MCF 10A (cell line): ENCODE results near the gene SSTR5. TPM values are rescaled to one million over a fixed set of nuclear protein-coding genes. Genes with fewer than 3 reads are reported as not detected.

Experiments used
- BruUV-seq: library from RNA; stranded (reverse); fragments of 400-500 nt; replicated peaks from 2 replicates; lab custom pipeline; 2021; lab: Mats Ljungman, UMichigan
- CTCF ChIA-PET: fragments of 300-600 bp; sonication (Branson Sonifier 250); formaldehyde crosslinking; extraction: SDS; loops from one replicate; lab custom pipeline; 2021; ENCODE audit warnings: antibody characterized with exemption, inconsistent platforms; lab: Yijun Ruan, JAX
- POLR2A ChIA-PET: fragments of 300-600, 350-650 bp; sonication (Branson Sonifier 250); formaldehyde crosslinking; extraction: SDS; loops from one replicate; lab custom pipeline; 2020; ENCODE audit warnings: antibody characterized with exemption, inconsistent platforms; lab: Yijun Ruan, JAX
- DNase-seq: peaks from one replicate; pipeline ENCODE4 v3.0.0-alpha.2; 2018; ENCODE audit not compliant: unreplicated experiment
- H3K27ac Mint-ChIP-seq: one replicate; pipeline ENCODE4 v1.8.0; 2022; ENCODE audit warnings: mild to moderate bottlenecking, low read depth, mixed read lengths; ENCODE audit not compliant: unreplicated experiment
- H3K27me3 Mint-ChIP-seq: one replicate; pipeline ENCODE4 v1.8.0; 2022; ENCODE audit warnings: mixed read lengths; ENCODE audit not compliant: insufficient read depth, unreplicated experiment
- H3K36me3 Mint-ChIP-seq: one replicate; pipeline ENCODE4 v1.8.0; 2022; ENCODE audit warnings: mild to moderate bottlenecking, moderate library complexity, mixed read lengths; ENCODE audit not compliant: insufficient read depth, unreplicated experiment
- H3K4me1 Mint-ChIP-seq: one replicate; pipeline ENCODE4 v1.8.0; 2022; ENCODE audit warnings: mixed read lengths; ENCODE audit not compliant: insufficient read depth, unreplicated experiment
- H3K4me3 Mint-ChIP-seq: one replicate; pipeline ENCODE4 v1.8.0; 2022; ENCODE audit warnings: mild to moderate bottlenecking, moderate library complexity, mixed read lengths; ENCODE audit not compliant: unreplicated experiment
- H3K9me3 Mint-ChIP-seq: one replicate; pipeline ENCODE4 v1.8.0; 2022; ENCODE audit warnings: mixed read lengths; ENCODE audit not compliant: unreplicated experiment
- CTCF ChIP-seq: fragments of 200-600 bp; IDR thresholded peaks from one replicate; pipeline ENCODE4 v1.8.0; 2022; ENCODE audit warnings: antibody characterized with exemption, mild to moderate bottlenecking; ENCODE audit not compliant: unreplicated experiment
- intact Hi-C: fragments of 100-400 bp; cut with micrococcal nuclease; formaldehyde crosslinking; loops from 2 replicates; pipeline ENCODE4 v1.14.1; 2022
- total RNA-seq: library from RNA; stranded (reverse); gene quantifications from 2 replicates; pipeline ENCODE4 v1.2.3, GENCODE V29; 2022

The SSTR5 gene
- total RNA-seq, 1 experiment from 2014 or later: not detected

GRCh38 chr16:1059310-1059709 lies 13.2 kb upstream of the SSTR5 start:
- Mint-ChIP-seq H3K27me3 (peaks cover 11% of the 10 kb centered on the region), H3K36me3 (no peaks in the 10 kb centered on the region), H3K4me1 (no peaks in the 10 kb centered on the region), H3K9me3 (no peaks in the 10 kb centered on the region), H3K27ac (no peak overlapping the region), H3K4me3 (no peak overlapping the region)
- ChIA-PET POLR2A (no interaction called here), CTCF (interaction anchor here (0.7 to 1.3 kb wide), 3 partner anchors 11 to 356 kb away, joined by 3 to 4 read pairs (median 3); no protein-coding TSS in a partner anchor)
- TF ChIP-seq CTCF: no peak
- intact Hi-C loops: no loop called here
- no peak for DNase-seq
- BruUV-seq: no TSS peak

- DNase-seq: no peak
- Mint-ChIP-seq H3K9me3 (no peaks in the 10 kb centered on the region), H3K4me3 (no peak overlapping the region), H3K27ac (no peak overlapping the region), H3K4me1 (no peaks in the 10 kb centered on the region), H3K36me3 (no peaks in the 10 kb centered on the region), H3K27me3 (peaks cover 25% of the 10 kb centered on the region)
- no TSS peak for BruUV-seq
- POLR2A ChIA-PET: no interaction called here
- CTCF ChIA-PET: interaction anchor here (0.7 to 1.5 kb wide), 4 partner anchors 8 to 247 kb away, joined by 3 read pairs; no protein-coding TSS in a partner anchor
- TF ChIP-seq CTCF: no peak
- intact Hi-C loops: no loop called here
Measured at GRCh38 chr16:1060416-1061340, 11.9 kb upstream of the SSTR5 start.

GRCh38 chr16:1061769-1062505 lies 10.6 kb upstream of the SSTR5 start:
- ChIA-PET POLR2A (interaction anchor here (0.5 kb wide), 1 partner anchor 33 kb away, joined by 3 read pairs; no protein-coding TSS in a partner anchor), CTCF (interaction anchor here (0.7 to 1.5 kb wide), 2 partner anchors 41 to 200 kb away, joined by 3 read pairs; no protein-coding TSS in a partner anchor)
- Mint-ChIP-seq H3K36me3 (peaks cover 4% of the 10 kb centered on the region), H3K27ac (no peak overlapping the region), H3K27me3 (peaks cover 32% of the 10 kb centered on the region), H3K4me3 (no peak overlapping the region), H3K9me3 (no peaks in the 10 kb centered on the region), H3K4me1 (no peaks in the 10 kb centered on the region)
- intact Hi-C loops: no loop called here
- BruUV-seq: no TSS peak
- no peak for TF ChIP-seq CTCF
- no peak for DNase-seq

- no TSS peak for BruUV-seq
- TF ChIP-seq CTCF: no peak
- Mint-ChIP-seq H3K36me3 (peaks cover 6% of the 10 kb centered on the region), H3K4me3 (no peak overlapping the region), H3K27ac (no peak overlapping the region), H3K9me3 (no peaks in the 10 kb centered on the region), H3K4me1 (no peaks in the 10 kb centered on the region), H3K27me3 (peaks cover 42% of the 10 kb centered on the region)
- intact Hi-C loops: no loop called here
- POLR2A ChIA-PET: no interaction called here
- DNase-seq: no peak
- CTCF ChIA-PET: no interaction called here
Measured at GRCh38 chr16:1062895-1063294, 9.7 kb upstream of the SSTR5 start.
